OCI-LY3 (cell line): Measurements from ENCODE around the gene CD79B.

Source experiments
- H2AFZ ChIP-seq: fragments of 200-600, 300-600 bp; shearing (Covaris generic); 2 replicates; pipeline ENCODE4 v1.6.0; 2014; ENCODE audit warnings: antibody characterized with exemption, low read depth, low read length
- H3K27ac ChIP-seq: fragments of 200-600, 300-600 bp; sonication (generic); 2 replicates; pipeline ENCODE4 v1.5.1; 2014; ENCODE audit warnings: mild to moderate bottlenecking, low read length, moderate library complexity, mixed read lengths
- H3K27me3 ChIP-seq: fragments of 200-600, 300-600 bp; sonication (generic); 2 replicates; pipeline ENCODE4 v1.6.1; 2014; ENCODE audit warnings: low read depth, low read length, mixed read lengths
- H3K36me3 ChIP-seq: fragments of 200-600, 300-600 bp; sonication (generic); replicated peaks from 2 replicates; pipeline ENCODE3; 2014; ENCODE audit warnings: low read depth, low read length, mixed read lengths
- H3K4me1 ChIP-seq: fragments of 300-600, 200-600 bp; sonication (generic); 2 replicates; pipeline ENCODE4 v1.6.1; 2014; ENCODE audit warnings: low read length, mixed read lengths
- H3K4me2 ChIP-seq: fragments of 200-600, 300-600 bp; sonication (generic); 2 replicates; pipeline ENCODE4 v1.6.1; 2014; ENCODE audit warnings: low read length, mixed read lengths
- H3K4me3 ChIP-seq: fragments of 300-600, 200-600 bp; sonication (generic); 2 replicates; pipeline ENCODE4 v1.5.1; 2014; ENCODE audit warnings: antibody characterized with exemption, mild to moderate bottlenecking, low read length, moderate library complexity
- H3K79me2 ChIP-seq: fragments of 300-600, 200-600 bp; shearing (Covaris generic); 2 replicates; pipeline ENCODE4 v1.6.1; 2014; ENCODE audit warnings: mild to moderate bottlenecking, low read length, mixed read lengths
- H3K9ac ChIP-seq: fragments of 300-600, 200-600 bp; shearing (Covaris generic); 2 replicates; pipeline ENCODE4 v1.6.0; 2014; ENCODE audit warnings: mild to moderate bottlenecking, low read length, moderate library complexity
- H3K9me3 ChIP-seq: fragments of 200-600, 300-600 bp; shearing (Covaris generic); 2 replicates; pipeline ENCODE4 v1.6.1; 2014; ENCODE audit warnings: low read length, mixed read lengths; ENCODE audit not compliant: insufficient read depth
- H4K20me1 ChIP-seq: fragments of 200-600, 300-600 bp; sonication (generic); 2 replicates; pipeline ENCODE4 v1.6.1; 2016; ENCODE audit warnings: low read length, mixed read lengths; ENCODE audit not compliant: insufficient read depth
- CTCF ChIP-seq: fragments of 200-600, 300-600 bp; sonication (generic); IDR thresholded peaks from 2 replicates; pipeline ENCODE4 v1.5.1; 2014; ENCODE audit warnings: antibody characterized with exemption, low read length, low read depth
- EZH2phosphoT487 ChIP-seq: fragments of 200-600 bp; shearing (Covaris generic); IDR thresholded peaks from 2 replicates; pipeline ENCODE4 v1.6.1; 2018; ENCODE audit warnings: antibody characterized with exemption, mixed run types, low read depth

CD79B gene

GRCh38 chr17:63956296-63956920 lies 24.3 kb upstream of the CD79B start:
- Histone ChIP-seq H4K20me1 (no peaks in the 10 kb centered on the region), H3K4me3 (no peak overlapping the region), H3K4me2 (no peak overlapping the region), H3K27me3 (no peaks in the 10 kb centered on the region), H2AFZ (no peak overlapping the region), H3K79me2 (no peaks in the 10 kb centered on the region), H3K4me1 (peaks cover 17% of the 10 kb centered on the region), H3K9me3 (no peaks in the 10 kb centered on the region), H3K36me3 (no peaks in the 10 kb centered on the region), H3K9ac (no peak overlapping the region), H3K27ac (no peak overlapping the region)
- no peak for TF ChIP-seq EZH2phosphoT487
- TF ChIP-seq CTCF, result no peak

- Histone ChIP-seq H3K4me3 (no peak overlapping the region), H3K9me3 (no peaks in the 10 kb centered on the region), H3K36me3 (no peaks in the 10 kb centered on the region), H3K79me2 (no peaks in the 10 kb centered on the region), H3K4me1 (peaks cover 18% of the 10 kb centered on the region), H3K9ac (no peak overlapping the region), H2AFZ (no peak overlapping the region), H3K27ac (no peak overlapping the region), H3K4me2 (no peak overlapping the region), H3K27me3 (no peaks in the 10 kb centered on the region; the same call in 1 of the 2 replicates), H4K20me1 (no peaks in the 10 kb centered on the region)
- TF ChIP-seq EZH2phosphoT487 (no peak), CTCF (no peak)
These were observed 23.7 kb upstream of the CD79B start for GRCh38 chr17:63955791-63956190.

- H3K27me3 ChIP-seq, result peaks cover 4% of the 10 kb centered on the region; the same call in 1 of the 2 replicates
- no peaks in the 10 kb centered on the region for H4K20me1 ChIP-seq
- H3K27ac ChIP-seq, result no peak overlapping the region
- H3K9ac ChIP-seq, result no peak overlapping the region
- TF ChIP-seq EZH2phosphoT487 (no peak), CTCF (no peak)
- no peak overlapping the region for H3K4me2 ChIP-seq
- H3K4me1 ChIP-seq, result peaks cover 23% of the 10 kb centered on the region
- H3K9me3 ChIP-seq, result no peaks in the 10 kb centered on the region
- no peaks in the 10 kb centered on the region for H3K36me3 ChIP-seq
- H3K79me2 ChIP-seq, result no peaks in the 10 kb centered on the region
- H3K4me3 ChIP-seq, result no peak overlapping the region
- no peak overlapping the region for H2AFZ ChIP-seq
These were observed 23.1 kb upstream of the CD79B start for GRCh38 chr17:63955232-63955631.

GRCh38 chr17:63954402-63955063 lies 22.4 kb upstream of the CD79B start:
- Histone ChIP-seq H3K4me1 (peaks cover 23% of the 10 kb centered on the region), H3K36me3 (no peaks in the 10 kb centered on the region), H3K27me3 (peaks cover 11% of the 10 kb centered on the region), H3K79me2 (no peaks in the 10 kb centered on the region), H2AFZ (peak overlapping the region; percentile 76), H4K20me1 (no peaks in the 10 kb centered on the region), H3K9me3 (no peaks in the 10 kb centered on the region), H3K9ac (peak overlapping the region; percentile 26; the same call in 1 of the 2 replicates), H3K4me3 (peak overlapping the region; percentile 16), H3K4me2 (peak overlapping the region; percentile 57), H3K27ac (peak overlapping the region; percentile 14; the same call in 1 of the 2 replicates)
- peak; percentile 19; the same call in 1 of the 2 replicates for TF ChIP-seq CTCF
- no peak for TF ChIP-seq EZH2phosphoT487
